NCI-H748 treated with DMSO at 0.1 percent for 48 hours (cell line): ENCODE measurements around the gene DGKD.

Experiments
- DNase-seq: peaks from one replicate; lab custom pipeline; 2025; lab: John Stamatoyannopoulos, UW

DGKD gene

DNA sequence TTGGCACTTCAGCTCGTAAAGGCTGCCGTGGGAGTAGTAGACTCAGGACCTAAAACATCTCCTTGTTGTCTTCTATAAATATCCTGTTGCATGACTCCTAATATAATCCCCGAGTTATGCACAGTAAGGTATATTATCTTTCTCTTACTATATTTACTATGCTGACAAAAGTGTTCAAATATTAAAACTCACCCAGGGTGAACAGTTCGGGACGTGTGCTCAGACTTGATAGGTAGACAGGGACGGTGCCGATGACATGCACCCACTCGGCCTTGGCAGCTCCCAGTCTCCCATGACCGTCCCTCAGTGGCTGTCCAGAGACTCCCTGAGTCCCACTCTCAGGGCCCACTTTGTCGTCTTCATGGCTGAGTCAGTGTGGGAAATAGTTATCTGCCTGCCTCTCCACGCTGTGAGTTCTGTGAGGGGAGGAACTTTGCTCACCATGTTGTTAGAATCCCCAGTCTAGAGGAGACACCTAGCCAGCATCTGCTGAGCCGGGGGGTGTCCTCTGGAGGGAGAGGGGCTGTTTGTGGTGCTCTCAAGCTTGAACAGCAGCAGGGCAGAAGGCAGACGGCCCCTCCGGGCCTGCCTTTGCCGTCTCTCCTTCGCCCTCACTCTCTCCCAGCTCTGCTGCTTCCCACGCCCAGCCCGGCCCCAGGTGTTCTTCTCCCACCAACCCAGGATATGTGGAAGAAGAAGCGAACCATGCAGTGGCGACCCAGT is 75.0 kb downstream of the DGKD start:
- no peak for DNase-seq

DNA sequence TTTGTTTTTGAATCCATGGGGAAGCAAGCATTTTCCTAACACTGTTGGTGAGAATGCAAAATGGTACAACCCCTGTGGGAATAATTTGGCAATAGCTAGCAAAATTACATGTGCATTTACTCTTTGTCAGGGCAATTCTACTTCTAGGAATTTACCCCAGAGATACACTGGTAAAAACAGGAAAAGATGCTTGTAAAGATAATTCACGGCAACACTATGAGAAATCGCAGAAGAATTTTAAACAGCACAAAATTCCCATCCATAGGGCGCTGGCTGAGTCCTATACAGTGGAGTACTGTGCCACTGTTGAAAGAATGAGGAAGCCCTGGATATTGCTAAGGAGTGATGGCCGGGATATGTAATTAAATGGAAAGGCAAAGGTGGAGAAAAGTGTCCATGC is 75.8 kb downstream of the DGKD start:
- no peak for DNase-seq

DNA sequence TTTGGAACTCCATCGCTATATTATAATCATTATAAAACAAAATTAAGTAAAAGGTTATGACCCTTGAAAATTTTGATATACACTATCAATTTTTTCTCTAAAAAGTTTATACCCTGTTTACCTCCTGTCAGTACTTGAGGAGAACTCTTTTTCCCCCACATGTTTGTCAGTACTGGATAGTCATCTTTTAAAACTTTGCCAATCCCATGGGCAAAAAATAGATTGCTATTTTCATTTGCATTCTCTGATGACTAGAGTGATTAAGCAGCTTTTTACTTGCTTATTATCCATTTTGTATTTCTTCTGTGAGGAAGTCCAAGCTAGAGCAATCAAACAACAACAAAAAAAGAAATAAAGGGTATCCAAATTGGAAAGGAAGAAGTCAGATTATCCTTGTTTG is 76.4 kb downstream of the DGKD start:
- no peak for DNase-seq

DNA sequence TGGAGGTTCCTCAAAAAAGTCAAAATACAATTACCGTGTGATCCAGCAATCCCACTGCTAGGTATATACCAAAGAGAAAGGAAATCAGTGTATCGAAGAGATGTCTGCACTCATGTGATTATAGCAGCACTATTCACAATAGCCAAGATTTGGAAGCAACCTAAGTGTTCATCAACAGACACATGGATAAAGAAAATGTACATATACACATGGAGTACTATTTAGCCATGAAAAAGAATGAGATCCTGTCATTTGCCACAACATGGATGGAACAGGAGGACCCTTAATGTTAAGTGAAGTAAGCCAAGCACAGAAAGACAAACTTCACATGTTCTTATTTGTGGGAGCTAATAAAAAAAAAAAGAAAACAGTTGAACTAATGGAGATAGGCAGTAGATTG is 78.7 kb downstream of the DGKD start:
- DNase-seq: no peak

DNA sequence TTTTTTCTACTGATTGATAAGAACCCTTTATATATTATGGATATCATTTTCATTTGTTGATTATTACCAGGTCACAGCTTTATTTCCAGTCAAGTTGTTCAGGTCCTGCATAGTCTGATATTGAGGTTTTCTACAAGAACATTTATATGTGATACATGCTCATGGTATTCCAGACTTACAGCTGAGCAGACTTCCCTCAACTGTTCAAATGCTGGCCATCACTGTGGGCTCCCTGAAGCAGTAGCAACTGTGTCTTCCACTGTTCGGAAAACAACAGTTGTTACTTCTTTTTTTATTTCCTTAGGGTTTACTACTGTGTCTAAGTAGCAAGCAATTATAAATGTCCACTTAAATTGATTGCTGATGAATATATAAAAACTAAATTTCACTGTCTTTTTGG is 79.5 kb downstream of the DGKD start:
- DNase-seq: no peak

DNA sequence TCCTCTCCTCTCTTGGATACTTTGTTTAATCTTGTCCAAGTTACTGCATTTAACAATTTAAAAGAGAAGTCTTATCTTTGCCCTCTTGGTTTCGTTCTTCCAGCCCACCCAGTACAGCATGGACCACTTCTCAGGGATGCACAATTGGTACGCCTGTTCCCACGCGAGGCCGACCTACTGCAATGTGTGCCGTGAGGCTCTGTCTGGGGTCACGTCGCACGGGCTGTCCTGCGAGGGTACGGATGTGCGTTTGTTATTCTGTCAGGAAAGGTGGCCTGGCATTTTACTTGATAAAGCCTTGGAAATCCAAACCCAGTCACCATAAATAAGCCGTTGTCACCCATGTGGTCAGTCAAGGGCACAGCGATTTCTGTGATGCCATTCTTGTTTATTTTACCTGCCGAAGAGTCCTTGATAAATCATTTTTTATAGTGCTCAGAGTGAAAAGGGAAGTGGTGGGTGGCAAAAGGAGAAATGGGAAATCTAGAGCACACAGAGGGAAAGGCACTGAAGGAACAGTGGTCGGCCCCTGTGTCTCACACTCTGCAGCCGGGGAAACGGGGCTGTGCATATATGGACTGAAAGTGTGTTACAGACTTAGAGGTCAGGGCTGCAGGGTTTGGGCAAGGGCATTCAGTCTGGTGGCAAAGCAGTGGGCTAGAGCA is 80.5 kb downstream of the DGKD start:
- DNase-seq: no peak

DNA sequence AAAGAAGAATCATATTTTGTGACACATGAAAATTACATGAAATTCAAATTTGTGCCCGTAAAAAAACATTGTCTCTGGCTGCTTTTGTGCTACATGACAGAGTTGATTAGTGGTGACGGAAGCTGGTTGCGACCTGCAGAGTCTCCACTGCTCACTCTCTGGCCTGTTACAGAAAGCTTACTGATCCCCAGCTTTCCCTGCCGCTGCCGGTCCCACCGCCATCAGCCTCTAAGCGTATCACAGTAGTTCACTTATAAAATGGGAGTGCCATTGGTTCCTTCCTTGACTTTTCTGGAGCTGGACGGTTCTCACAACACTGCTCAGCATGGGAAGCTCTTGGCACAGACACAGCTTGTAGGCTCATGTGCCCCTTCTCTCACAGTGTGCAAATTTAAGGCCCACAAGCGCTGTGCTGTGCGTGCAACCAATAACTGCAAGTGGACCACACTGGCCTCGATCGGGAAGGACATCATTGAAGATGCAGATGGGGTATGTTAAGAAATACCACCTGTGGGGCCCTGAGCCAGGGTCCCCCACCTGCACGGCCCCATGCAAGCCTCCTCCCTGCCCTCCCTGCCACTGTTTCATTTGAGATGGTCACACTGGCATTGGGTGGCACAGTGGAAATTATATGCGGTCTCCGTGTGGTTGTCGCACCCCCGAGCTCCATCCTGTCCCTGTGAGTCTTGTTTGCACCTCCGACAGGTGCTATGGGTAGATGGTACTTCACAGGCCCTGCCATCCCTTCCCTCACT is 81.3 kb downstream of the DGKD start:
- DNase-seq: no peak

DNA sequence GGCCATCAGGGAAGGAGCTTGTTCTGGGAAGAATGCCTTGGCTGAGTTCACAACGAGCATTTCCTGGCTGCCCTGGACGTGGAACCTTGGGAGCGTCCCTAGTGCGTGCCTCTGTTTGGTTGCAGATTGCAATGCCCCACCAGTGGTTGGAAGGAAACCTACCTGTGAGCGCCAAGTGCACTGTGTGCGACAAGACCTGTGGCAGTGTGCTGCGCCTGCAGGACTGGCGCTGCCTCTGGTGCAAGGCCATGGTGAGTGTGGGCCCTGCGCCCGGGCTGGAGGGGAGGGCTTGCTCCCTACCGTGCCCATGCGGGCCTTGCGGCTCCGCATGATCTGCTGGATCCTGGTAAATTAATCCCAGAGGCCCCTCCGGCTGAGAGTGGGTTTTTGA is 81.9 kb downstream of the DGKD start:
- no peak for DNase-seq

DNA sequence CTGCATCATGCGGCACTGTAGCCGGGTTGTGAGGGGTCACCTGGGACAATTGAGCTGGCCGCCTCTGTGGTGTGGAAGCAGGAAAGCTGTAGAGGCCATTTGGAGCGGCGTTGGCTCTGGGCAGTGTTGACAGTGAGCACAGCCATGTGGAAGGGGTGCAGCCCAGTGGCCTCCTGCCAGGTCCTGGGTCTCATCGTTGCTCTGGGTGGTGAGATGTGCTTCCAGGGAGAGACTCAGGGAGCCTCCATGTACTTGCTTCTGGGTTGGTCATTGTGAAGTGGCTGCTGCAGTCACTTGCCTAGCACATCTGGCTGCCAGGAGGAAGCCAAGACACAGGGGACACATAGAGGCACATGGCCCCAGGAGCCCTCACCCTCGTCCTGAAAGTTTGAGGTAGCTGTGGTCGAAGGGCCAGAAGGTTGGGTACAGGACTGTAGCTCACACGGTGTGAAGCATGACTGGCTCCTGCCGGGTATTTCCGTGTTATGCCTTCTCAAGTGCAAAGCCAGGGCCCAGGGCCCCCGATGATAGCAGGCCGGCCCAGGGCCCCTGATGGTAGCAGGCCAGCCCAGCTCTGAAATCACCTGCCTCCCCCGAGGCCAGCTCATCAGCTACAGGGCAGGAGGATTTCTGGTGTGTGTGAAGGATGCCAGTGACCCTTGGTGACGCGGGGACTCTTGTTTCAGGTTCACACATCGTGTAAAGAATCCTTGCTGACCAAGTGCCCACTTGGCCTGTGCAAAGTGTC is 82.6 kb downstream of the DGKD start:
- no peak for DNase-seq

DNA sequence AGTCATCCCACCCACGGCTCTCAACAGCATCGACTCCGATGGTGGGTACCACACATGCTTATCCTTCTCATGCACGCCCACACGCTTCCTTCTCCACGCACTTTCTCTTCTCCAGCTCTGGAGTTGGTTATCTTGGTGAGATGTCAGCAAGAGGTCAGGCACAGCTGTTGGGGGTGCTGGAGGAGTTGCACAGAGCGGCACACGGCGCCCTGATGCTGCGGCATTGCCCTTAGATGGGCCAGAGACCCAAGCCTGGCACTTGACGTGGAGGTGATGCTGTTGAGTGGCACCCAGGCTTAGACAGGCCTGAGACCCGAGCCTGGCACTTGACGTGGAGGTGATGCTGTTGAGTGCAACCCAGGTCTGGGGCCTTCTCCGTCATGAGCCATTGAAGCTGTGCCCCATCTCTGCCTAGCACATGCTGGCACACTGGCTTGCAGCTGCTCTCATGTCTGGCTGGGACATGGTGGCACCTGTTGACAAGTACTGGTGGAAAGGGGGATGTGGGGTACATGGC is 83.2 kb downstream of the DGKD start:
- no peak for DNase-seq

DNA sequence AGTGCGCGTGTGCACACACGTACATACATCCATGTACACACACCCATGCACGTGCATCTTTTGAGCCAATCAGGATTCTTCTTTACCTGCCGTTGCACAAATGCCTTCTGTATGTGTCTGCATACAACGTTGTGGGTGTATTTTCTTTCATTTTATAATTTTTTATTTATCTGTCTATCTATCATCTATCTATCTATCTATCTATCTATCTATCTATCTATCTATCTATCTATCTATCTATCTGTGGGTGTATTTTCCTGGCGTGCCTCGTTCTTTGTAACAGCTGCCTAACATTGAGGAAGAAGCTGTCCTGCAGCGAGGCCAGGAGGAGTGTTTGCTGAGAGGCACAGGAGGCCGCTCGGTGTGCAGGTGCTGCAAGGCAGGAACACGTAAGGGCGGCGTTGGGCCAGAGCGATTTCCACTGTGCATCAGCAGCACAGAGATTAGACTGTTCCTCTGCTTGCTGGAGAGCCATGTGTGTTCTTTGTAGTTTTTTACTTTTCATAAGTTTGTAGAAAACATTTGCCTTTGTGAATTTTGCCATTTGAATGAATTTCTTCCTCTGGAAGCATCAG is 84.4 kb downstream of the DGKD start:
- DNase-seq: no peak

DNA sequence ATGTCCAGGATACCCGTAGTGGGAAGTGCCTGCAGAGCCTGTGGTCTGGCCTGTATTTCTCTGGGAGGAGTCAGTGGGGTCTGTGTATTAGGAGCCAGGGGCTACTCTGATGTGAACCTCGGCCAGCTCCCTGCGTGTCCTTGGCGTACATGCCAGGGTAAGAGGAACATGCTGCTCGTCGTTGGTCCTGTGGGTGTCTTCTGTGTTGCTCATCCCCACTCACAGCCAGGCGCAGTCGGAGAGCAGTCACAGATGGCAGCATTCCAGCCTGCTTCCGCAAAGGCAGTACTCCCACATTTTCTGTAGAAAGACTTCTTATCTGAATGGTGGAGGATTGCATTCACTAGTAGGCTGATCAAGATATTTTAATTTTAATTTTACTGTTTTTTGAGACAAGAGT is 84.9 kb downstream of the DGKD start:
- no peak for DNase-seq

DNA sequence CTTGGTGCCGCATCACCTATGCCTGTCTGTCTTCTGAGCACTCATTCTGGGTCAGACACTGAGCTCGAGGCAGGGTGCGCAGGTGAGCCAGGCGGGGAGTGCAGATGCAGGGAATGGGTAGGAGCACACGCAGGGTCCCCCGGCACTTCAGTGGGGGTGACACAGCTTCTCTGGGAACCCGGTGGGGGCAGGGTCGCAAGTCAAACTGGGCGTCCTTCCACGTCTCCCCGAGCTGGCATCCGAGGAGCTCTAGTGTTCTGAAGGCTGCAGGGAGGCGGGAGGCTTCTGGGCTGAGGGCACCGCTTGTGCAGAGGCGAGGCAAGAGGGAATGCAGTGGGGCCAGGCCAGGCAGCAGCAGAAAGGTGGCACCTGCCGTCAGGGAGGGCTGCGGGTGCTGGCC is 86.0 kb downstream of the DGKD start:
- no peak for DNase-seq

DNA sequence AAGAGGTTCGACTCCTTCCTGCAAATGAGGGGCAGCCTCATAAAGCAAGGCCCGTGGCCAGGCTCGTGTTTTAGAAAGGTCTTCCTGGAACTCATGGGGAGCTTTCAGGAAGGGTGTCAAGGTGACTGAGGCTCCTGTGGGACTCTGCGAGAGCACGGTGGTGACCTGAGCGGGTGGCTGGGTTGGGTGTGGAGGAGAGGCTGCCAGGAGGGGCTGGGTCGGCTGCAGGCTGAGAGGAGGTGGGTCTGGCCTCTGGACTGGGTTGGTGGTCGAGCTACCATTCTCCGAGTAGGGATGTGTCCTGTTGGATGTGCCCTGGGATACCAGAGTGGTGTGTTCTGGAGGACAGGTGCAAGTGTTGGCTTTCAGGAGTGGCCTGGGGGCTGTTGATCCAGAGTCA is 86.4 kb downstream of the DGKD start:
- no peak for DNase-seq

DNA sequence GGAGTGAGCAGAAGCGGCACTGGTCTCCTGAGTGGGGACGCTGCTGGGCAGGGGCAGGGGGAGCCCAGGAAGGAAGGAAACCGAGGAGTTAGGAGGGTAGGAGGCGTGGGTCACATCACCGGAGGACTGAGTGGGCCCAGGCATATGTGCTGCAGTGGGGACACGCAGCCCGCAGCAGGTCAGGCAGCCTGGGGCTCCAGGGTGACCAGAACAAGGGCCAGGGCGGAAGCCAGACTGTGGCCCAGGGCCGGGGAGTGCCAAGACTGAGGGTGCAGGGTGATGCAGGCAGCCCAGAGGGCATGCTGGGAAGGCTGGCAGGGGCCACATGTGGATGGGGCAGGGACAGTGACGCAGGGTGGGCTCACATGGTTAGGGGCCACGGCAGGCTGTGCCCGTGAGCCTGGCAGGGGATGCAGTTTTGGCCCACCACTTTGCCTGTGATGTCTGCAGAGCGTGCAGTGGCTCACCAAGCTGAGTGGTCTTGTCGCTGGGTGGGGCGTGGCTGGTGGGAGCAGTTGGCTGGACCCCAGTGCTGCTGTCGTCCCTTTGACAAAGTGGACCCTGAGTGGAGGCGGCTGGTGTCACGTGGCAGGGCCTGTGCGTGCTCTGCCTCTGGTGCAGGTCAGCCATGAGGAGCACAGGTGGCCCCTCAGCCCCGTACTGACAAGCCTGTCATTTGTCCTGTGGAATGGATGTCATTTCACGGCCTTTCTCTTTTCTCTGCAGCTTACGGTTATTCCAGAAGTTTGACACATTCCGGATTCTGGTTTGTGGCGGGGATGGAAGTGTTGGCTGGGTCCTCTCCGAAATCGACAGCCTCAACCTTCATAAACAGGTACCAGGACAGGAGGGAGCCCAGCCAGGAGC is 87.1 kb downstream of the DGKD start:
- DNase-seq: no peak

DNA sequence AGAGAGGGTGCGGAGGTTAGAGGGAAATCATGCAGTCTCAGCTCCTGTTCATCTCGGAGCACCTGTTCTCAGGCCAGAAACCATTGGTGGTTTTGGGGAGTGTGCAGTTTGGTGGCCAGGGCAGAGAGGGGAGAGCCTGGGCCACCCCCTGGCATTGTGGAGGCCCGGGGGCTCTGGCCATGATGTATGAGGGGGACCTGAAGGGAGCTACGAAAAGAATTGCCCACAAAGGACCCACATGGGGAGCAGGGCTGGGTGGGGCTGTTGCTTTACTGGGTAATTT is 87.7 kb downstream of the DGKD start:
- DNase-seq: no peak

DNA sequence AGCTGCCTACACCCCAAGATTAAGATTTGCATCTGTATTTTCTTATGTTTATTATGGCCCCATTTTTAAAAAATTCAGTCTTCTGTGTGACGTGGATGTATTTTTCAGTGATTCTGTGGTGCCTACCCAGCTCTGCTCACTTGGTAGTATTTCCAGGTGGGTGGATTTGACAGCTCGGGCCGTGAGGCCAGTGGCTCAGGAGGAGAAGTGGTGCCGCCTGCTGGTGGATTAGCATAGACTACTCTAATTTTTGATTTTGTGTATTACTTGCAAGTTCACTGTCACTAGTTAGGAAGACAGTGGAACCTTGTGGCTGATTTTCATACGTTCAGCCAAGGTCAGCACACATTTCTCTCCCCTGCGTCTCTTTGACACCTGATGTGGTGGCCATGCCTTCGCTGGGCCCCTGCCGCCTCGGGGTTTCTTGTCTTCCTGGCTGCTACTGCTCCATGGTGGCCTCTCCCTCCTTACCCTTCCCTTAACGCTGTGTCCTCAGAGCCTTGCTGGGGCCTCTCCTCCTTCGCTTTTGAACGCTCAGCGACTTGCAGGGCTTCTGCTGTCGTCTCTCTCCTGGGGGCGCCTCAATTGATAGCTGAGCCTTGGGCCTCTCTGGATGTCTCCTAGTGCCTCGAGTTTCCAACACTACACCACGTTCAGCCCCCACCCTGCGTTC is 89.4 kb downstream of the DGKD start:
- peak; percentile 22 for DNase-seq

DNA sequence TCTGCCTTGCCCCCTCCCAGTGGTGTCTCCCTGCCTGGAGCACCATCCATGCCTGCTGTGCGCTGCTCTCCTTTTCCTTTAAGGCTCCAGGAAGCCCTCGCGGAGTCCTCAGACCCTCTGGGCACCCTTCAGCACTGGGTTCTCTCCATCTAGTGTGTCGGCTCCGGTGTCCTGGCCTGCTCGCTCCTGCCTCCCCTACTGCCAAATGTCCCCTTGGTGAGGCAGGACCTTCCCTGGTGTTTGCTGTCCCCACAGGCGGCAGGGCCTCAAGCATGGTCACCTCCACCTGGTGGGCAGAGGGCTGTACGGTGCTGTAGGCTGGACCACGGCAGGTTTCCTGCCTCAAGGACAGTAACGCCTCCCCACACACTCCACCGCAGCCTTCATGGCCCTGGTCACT is 90.2 kb downstream of the DGKD start:
- no peak for DNase-seq

DNA sequence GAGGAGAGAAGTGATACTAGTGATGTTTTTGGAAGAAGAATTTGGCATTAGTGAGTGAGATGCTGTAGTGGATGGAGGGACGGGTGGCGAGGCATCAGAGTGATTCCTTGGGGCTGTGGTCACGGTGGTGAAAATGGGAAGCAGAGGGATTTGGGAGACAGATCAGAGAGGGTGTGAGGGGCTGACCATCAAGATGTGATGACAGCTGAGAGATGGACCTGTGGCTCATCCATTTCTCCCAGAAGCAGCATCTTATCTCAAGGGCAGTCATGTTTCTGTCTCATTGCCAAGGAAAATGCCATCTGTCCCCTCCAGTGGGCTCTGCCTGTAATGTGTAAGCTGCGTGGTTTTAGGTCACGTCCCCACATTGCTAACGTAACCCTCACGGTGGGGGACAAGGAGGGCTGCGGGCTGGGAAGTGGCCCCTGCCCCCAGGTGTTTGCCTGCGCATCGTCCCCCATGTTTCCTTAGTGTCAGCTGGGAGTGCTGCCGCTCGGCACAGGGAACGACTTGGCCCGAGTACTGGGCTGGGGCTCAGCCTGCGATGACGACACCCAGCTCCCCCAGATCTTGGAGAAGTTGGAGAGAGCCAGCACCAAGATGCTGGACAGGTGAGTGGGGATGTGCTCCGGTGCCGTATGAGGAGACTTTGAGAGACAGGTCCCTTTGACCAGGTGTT is 91.0 kb downstream of the DGKD start:
- DNase-seq: no peak

DNA sequence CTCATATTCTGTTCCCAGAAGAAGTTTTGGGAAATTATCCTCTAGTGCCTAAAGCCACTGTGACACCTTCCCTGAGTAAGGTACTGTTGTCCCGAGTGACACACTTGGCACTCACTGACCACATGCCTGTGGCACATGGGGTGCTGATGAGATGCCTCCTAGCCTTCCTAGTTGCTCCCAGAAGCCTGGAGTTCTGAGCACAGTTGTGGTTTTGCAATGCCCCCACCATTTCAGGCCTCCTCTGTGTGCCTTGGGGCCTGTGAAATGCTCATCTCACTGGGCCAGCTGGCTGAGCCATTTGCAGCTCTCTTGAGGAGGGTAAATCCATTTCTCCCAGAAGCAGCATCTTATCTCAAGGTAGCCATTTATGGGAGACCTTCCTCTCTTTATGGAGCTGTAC is 91.8 kb downstream of the DGKD start:
- no peak for DNase-seq
